ENCODE measurements around the gene NAALADL2. TPM values are rescaled to one million over a fixed set of nuclear protein-coding genes. Genes with fewer than 3 reads are reported as not detected.
A peak's percentile ranks its signal among the peaks of the same experiment; 100 is the strongest.

NAALADL2 gene
- total RNA-seq, 1 experiment from 2014 or later, result 1.5 TPM

GRCh38 chr3:174960898-174961297 lies 101.8 kb downstream of the NAALADL2 start:
- DNase-seq (ENCODE audit: low spot score), result no peak

- DNase-seq (ENCODE audit: low spot score), result no peak
Measured at GRCh38 chr3:174973465-174973864, 114.3 kb downstream of the NAALADL2 start.

GRCh38 chr3:174986685-174987084 lies 127.6 kb downstream of the NAALADL2 start:
- DNase-seq (ENCODE audit: low spot score), result no peak

GRCh38 chr3:175001091-175001490 lies 142.0 kb downstream of the NAALADL2 start:
- DNase-seq (ENCODE audit: low spot score), result no peak

DNA sequence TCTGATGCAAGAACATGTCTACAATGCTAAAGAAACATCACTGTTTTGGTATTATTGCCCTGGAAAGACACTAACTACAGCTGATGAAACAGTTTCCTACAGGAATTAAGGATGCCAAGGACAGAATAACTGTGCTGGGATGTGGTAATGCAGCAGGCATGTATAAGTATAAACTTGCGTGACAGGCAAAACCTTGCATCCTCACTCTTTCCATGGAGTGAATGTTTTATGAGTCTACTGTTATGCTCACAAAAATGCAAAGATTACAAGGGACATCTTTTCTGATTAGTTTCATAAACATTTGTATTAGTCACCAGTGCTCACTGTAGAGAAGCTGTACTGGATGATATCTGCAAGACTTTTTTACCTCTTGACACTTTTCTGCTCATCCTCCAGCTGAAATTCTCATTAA lies 143.6 kb downstream of the NAALADL2 start:
- DNase-seq (ENCODE audit: low spot score), result peak; percentile 29

DNA sequence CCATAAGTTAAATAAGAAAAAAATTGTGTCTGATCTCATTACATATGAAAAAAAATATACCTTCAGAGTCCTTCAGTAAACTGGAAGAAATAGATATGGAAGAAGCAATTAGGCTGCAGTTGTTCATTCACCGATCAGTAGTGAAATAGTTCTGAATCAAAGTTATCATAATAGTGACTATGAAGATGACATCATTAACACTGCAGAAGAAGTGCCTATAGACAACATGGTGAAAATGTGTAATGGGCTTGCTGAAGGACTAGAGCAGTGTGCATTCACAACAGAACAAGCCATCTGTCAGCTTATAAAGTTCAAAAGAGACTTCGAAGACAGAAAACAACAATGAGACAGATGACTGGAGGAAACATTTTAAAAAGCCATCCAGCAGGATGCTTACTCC lies 144.5 kb downstream of the NAALADL2 start:
- no peak for DNase-seq (ENCODE audit: low spot score)

GRCh38 chr3:175005193-175005592 lies 146.1 kb downstream of the NAALADL2 start:
- DNase-seq (ENCODE audit: low spot score), result no peak

GRCh38 chr3:175005881-175006280 lies 146.7 kb downstream of the NAALADL2 start:
- DNase-seq (ENCODE audit: low spot score), result no peak

DNA sequence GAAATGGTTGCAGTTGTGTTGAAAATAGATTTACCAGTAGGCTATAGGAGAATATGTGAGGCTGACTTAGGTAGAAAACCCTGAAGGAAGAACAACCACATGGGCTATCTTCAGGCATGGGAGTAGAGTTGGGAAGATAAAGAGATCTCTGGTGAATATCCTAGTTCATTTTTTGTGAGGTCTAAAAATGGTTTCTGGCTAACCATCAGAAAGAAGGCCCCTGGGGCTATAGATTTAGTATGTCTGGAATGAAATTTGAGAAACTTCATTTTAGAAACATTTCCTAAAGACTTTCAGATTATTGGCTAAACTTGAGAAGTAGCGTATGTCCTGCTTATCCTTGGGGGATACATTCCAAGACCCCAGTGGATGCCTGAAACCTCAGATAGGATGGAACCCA lies 148.2 kb downstream of the NAALADL2 start:
- no peak for DNase-seq (ENCODE audit: low spot score)

GRCh38 chr3:175009295-175009694 lies 150.2 kb downstream of the NAALADL2 start:
- no peak for DNase-seq (ENCODE audit: low spot score)

DNA sequence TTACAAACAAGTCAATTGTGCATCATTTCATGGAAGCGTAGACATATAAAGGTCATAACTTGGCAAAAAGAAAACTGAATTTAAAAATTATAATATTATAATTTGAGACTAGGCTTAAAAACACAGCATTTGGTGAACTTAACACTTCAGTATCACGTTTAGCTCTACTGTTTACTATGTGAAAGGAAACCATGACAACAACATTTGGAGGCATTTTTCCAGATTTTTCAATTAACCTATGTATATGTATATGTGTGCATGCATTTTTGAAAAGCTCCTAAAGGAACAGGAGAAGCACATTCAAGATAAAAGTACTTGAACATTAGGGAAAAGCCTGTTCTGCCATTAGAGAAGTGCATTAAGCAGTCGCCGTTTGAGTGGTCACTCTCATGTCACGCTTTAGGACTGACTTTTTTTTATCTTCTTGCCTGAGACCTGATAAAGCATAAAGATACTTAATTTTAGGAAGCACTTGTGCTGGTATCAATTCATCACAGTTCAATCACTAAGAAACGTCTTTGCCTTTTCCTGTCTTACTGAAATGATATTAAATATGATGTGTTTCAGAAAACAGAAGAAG lies 156.0 kb downstream of the NAALADL2 start:
- DNase-seq (ENCODE audit: low spot score), result no peak

DNA sequence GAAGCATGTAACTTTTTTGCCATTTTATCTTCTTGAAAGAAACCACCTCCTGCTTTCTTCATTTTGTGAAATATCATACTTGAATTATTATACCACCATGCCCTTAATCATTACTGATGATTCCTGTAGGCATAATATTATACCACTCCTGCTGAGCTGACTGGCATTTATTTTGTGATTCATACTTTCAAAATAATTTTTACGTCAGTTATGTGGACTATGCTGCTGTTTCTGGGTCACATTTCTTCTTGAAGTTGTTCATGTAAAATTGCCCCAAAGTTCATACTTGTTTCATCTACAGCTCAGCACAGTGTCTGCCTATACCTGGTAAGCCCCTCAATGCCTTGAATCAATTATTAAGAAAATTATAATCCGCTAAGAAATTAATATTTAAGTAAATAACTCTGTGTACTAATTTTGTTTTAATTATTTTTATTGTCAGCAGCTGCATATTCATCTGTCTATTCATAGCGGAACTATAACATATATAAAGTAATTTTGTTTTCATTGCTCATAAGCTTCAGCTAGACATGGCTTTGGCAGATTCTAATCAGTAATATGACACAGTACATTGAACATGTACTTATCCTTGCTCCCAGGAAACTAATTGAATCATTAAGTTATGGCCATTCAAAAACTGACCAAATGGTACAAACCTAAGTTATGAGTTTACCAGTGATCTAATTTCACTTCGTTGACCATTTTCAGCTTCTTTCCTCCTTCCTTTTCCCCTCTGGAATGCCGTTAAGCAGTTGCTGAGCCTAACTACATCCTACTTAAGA lies 160.0 kb downstream of the NAALADL2 start:
- DNase-seq (ENCODE audit: low spot score), result no peak

GRCh38 chr3:175020101-175020500 lies 161.0 kb downstream of the NAALADL2 start:
- DNase-seq (ENCODE audit: low spot score), result no peak

DNA sequence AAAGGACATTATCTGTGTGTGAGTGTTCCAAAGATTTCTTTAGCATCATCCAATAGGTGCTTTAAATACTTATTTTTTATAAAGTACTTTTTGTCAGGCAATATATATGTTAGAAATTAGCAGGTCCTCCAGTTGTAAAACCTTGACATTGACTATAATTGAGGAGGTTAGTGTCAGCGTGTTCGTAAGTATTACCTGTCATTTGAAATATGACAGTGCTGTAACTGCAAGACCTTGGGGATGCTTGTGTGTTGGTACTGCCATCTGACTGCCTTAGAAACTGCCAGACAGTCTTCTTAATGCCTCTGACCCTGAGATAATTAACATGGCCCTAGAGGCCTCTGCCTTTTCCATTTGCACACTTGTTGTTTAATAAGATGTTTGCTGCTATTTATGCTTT lies 170.7 kb downstream of the NAALADL2 start:
- no peak for DNase-seq (ENCODE audit: low spot score)

DNA sequence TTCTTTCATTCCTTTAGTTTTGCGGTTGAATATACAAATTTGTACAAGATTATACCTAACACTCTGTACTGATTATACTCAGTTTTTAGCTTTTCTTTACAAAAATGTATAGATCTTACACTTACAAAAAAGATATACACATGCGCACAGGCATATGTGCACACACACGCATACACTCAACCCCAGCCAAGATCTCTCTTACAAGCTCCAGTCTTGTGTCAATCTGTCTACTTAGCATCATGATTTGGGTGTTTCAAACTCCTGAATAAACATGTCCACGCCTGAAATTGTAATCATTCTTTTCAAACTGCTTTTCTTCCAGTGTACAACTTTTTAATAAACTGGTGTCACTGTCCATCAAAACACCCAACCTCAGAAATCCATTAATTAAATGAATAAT lies 180.7 kb downstream of the NAALADL2 start:
- no peak for DNase-seq (ENCODE audit: low spot score)

DNA sequence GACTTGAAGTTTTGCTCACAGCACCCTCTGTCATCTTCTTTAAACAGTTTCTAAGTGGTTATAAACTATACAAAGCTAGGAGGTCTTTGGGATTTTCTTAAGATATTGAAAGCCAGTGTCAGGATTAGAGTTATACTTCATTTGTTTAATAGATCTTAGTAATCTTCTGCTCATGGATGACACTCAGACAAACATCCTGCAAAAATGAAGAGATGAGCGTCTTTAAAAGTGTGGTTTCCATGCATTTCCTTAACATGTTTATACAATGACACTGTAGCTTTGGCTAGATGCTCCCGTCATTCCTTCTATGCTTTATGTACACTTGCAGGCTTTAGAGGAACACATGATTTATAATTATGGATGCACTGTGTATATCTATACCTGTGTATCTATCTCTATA lies 182.2 kb downstream of the NAALADL2 start:
- DNase-seq (ENCODE audit: low spot score), result no peak

DNA sequence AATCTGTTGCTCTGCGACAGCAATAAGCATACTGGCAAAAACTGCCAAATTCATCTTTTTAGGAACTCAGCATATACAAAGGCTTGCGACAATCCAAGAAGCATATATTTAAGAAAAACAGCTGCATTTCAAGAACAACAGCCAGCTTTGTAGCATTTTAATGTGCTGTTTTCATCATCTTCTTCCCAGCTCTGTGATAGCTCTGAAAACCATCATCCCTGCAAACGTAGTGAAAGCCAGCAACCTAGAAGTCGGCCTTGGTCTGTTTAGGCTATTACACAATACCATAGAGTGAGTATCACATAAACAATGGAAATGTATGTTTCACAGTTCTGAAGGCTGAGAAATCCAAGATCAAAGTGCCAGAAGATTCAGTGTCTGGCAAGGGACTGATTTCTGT lies 187.5 kb downstream of the NAALADL2 start:
- DNase-seq (ENCODE audit: low spot score), result no peak

DNA sequence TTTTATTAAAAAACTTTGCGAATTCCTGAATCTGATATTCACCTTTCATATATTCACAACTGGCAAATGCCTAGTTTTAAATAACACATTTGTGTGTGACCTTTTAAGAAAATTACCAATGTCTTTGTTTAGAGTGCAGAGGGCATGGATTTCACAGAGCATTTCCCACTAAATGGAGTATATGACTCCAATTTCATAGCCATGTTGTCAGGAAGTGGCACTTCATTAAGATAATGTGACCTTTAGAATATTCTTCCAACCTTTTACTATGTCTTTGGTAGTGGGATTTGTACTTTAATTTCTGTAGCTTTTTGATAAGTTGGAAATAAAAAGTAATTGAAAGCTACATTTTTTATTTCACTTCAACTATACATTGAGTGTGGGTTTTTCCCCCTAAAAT lies 188.7 kb downstream of the NAALADL2 start:
- no peak for DNase-seq (ENCODE audit: low spot score)

DNA sequence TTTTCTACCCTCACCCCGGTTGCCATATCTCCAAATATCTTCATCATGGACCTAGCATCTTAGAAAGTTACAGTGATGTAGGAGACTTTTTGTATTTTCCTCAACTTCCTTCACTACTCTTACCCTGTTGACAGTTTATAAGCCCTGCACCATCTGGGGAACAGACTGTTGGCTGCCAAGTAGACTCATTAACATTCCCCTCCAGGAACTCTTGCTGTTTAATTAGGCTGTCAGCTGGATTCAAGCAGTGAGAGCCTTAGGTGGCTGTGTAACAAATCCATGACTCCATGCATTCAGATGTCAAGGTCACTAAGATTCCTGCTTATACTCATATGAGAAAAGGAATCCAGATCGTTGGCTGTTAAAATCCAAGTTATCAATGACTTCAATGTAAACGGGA lies 198.3 kb downstream of the NAALADL2 start:
- no peak for DNase-seq (ENCODE audit: low spot score)

DNA sequence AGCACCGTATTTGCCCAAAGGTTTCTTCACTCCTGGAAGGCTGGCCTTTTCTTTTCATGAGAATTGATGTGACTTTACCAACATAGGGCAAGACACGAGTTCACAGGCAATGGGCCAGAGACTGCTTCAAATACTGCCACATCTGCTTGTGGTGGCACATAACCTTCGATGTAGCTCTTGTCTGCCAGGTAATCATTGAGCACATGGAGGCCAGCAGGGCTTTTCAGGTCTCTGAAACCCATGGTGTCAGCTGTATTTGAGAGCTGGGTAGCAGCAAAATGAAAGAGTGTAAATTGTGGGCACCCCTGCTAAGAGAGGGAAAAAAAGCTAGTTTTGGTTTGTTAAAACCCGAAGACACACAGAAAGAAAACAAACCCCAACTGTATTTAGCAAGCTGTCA lies 200.7 kb downstream of the NAALADL2 start:
- DNase-seq (ENCODE audit: low spot score), result no peak

DNA sequence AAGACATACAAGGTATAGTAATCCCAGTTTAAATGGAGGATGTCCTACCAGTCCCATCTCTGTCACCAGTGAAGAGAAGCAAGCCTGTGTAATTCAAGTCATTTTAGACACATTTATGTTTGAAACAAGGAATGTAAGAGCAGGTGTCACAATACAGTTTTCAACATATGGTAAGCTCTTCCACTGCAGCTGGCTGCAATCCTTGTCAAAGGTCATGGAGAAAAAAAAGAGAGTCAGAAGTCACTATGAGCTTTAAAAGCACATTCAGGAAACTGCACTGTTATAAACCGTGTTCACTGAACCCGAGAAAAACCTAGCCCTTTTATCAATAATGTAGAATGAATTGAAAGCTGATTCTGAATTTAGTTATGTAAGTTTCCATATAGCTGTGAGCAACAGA lies 206.4 kb downstream of the NAALADL2 start:
- DNase-seq (ENCODE audit: low spot score), result no peak

DNA sequence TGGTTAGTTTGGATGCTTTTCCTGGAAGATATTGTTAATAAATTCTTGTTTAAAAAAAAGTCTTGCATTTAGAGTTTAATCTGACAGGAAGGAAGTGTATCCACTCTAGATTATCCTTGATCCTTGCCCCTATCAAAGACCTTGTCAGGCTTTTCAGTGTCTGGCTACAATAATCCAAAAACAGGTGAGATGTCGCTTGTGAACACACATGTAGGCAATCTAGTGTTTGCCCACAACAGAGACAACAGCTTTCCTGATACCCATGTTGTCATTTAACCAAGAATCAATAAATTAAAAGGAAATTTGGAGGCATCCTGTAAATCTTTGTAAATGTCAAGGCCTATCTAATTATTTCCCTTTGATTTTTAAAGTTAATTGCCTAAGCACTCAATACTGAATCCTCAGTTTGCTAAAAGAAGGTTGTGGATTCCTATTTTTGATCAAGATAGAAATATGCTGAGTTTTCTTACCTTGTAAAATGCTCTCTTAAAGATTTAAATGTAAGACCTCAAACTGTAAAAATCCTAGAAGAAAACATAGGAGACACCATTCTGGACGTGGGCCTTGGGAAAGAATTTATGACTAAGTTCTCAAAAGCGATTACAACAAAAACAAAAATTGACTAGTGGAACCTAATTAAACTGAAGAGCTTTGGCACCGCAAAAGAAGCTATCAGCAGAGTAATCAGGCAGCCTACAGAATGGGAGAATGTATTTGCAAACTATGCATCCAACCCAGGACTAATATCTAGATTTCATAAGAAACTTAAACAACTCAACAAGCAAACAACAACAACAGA lies 207.7 kb downstream of the NAALADL2 start:
- DNase-seq (ENCODE audit: low spot score), result no peak

GRCh38 chr3:175068587-175068986 lies 209.5 kb downstream of the NAALADL2 start:
- DNase-seq (ENCODE audit: low spot score), result no peak
